Measurements from ENCODE around the gene GGNBP2.

DNA sequence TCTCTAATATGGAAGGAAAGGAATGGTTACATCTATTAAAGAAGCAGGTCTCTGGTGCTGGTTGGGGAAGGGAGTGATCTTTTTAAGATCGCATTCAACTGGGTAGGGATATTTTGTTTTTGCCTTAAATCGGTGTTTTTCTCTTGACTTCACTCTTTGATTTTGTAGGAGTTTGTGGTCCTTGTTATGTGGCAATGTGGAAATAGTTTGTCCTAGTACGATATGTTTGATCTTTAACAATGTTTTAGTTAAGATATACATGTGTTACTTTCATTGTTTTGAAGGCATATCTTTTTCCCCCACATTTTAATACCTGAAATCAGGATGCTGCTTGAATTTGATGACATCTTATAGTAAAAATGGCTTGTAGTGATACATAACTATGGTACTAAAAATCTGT lies 8.7 kb downstream of the GGNBP2 start:
- TF ChIP-seq GABPA (IDR thresholded peaks at IDR 0.05; ENCODE audit: borderline replicate concordance, insufficient read depth, low read length) = no peak
- TF ChIP-seq MAX (IDR thresholded peaks at IDR 0.05) = no peak
- TF ChIP-seq TBP (IDR thresholded peaks at IDR 0.05; ENCODE audit: low read depth, low read length) = no peak
- TF ChIP-seq, protein P1, sequence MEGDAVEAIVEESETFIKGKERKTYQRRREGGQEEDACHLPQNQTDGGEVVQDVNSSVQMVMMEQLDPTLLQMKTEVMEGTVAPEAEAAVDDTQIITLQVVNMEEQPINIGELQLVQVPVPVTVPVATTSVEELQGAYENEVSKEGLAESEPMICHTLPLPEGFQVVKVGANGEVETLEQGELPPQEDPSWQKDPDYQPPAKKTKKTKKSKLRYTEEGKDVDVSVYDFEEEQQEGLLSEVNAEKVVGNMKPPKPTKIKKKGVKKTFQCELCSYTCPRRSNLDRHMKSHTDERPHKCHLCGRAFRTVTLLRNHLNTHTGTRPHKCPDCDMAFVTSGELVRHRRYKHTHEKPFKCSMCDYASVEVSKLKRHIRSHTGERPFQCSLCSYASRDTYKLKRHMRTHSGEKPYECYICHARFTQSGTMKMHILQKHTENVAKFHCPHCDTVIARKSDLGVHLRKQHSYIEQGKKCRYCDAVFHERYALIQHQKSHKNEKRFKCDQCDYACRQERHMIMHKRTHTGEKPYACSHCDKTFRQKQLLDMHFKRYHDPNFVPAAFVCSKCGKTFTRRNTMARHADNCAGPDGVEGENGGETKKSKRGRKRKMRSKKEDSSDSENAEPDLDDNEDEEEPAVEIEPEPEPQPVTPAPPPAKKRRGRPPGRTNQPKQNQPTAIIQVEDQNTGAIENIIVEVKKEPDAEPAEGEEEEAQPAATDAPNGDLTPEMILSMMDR (IDR thresholded peaks at IDR 0.05; ENCODE audit: control extremely low read depth in 1 of 3, insufficient read depth in 1 of 3, low read depth in 1 of 3, low read length in 3 of 3) = no peak
- no peak for TF ChIP-seq POLR2A (IDR thresholded peaks at IDR 0.05; ENCODE audit: control extremely low read depth in 1 of 2, low read depth in 2 of 2, low read length in 2 of 2)
- TF ChIP-seq TEAD4 (IDR thresholded peaks at IDR 0.05; ENCODE audit: low read depth, low read length) = no peak
